ENCODE measurements around the gene FOXL3. TPM values are rescaled to one million over a fixed set of nuclear protein-coding genes. Genes with fewer than 3 reads are reported as not detected.

FOXL3 gene
- total and polyA plus RNA-seq, 2 experiments from 2014 or later: not detected

GRCh38 chr7:276230-276835 is 13.6 kb upstream of the FOXL3 start:
- Histone ChIP-seq H3K36me3 (ENCODE audit: insufficient read depth) (peaks cover 4% of the 10 kb centered on the region; the same call in 1 of the 2 replicates), H3K27me3 (ENCODE audit: insufficient read depth) (no peaks in the 10 kb centered on the region), H3K79me2 (replicated peaks; ENCODE audit: insufficient read depth) (no peaks in the 10 kb centered on the region), H3K27ac (ENCODE audit: low read depth) (no peak overlapping the region), H3K4me3 (no peak overlapping the region), H3K4me2 (no peak overlapping the region), H3K9me2 (ENCODE audit: insufficient read depth) (0 out of 2 replicates have a peak, but pooled peaks cover 5% of the 10 kb centered on the region), H2AFZ (no peak overlapping the region), H3K4me1 (ENCODE audit: insufficient read depth) (no peaks in the 10 kb centered on the region), H4K20me1 (replicated peaks; ENCODE audit: insufficient read depth) (no peaks in the 10 kb centered on the region), H3F3A (replicated peaks; ENCODE audit: low read depth) (no peaks in the 10 kb centered on the region)
- Mint-ChIP-seq H3K36me3 (ENCODE audit: low read depth) (peaks cover 41% of the 10 kb centered on the region), H3K27ac (no peak overlapping the region), H3K4me1 (no peaks in the 10 kb centered on the region; the same call in 2 of the 3 replicates), H3K9me3 (peaks cover 84% of the 10 kb centered on the region), H3K4me3 (no peak overlapping the region), H3K27me3 (ENCODE audit: insufficient read depth, low read depth, poor library complexity) (peaks cover 5% of the 10 kb centered on the region)
- ATAC-seq (no peak), DNase-seq (ENCODE audit: low spot score) (no peak)
- TF ChIP-seq EZH2phosphoT487 (IDR thresholded peaks at IDR 0.05; ENCODE audit: unreplicated experiment) (no peak), CTCF (conservative IDR thresholded peaks at IDR 0.05; ENCODE audit: low read depth in 2 of 2) (no peak)

- no peak for TF ChIP-seq ZNF114 (CRISPR knock-in tag; IDR thresholded peaks at IDR 0.05)
- no peak for TF ChIP-seq CREB1 (CRISPR knock-in tag; IDR thresholded peaks at IDR 0.05; ENCODE audit: low read depth)
- ATAC-seq: no peak
These were observed 12.7 kb upstream of the FOXL3 start for GRCh38 chr7:277228-277627.

GRCh38 chr7:278081-278480 is 11.9 kb upstream of the FOXL3 start:
- H3F3A ChIP-seq (replicated peaks; ENCODE audit: low read depth): no peaks in the 10 kb centered on the region
- H3K27me3 Mint-ChIP-seq (ENCODE audit: insufficient read depth, low read depth, poor library complexity): peaks cover 8% of the 10 kb centered on the region
- ATAC-seq: no peak
- peaks cover 76% of the 10 kb centered on the region for H3K9me3 Mint-ChIP-seq
- no peak overlapping the region for H3K27ac Mint-ChIP-seq
- 0 out of 2 replicates have a peak overlapping the region, but pooled peaks have one; percentile 10 for H2AFZ ChIP-seq
- H3K4me2 ChIP-seq: no peak overlapping the region
- H3K4me3 ChIP-seq: no peak overlapping the region
- no peaks in the 10 kb centered on the region for H3K4me1 ChIP-seq (ENCODE audit: insufficient read depth)
- H3K36me3 Mint-ChIP-seq (ENCODE audit: low read depth): peaks cover 39% of the 10 kb centered on the region
- H3K27ac ChIP-seq (ENCODE audit: low read depth): no peak overlapping the region
- no peaks in the 10 kb centered on the region for H4K20me1 ChIP-seq (replicated peaks; ENCODE audit: insufficient read depth)
- 0 out of 2 replicates have a peak, but pooled peaks cover 5% of the 10 kb centered on the region for H3K9me2 ChIP-seq (ENCODE audit: insufficient read depth)
- TF ChIP-seq ETS1 (IDR thresholded peaks at IDR 0.05) (no peak), NANOG (IDR thresholded peaks at IDR 0.05; ENCODE audit: borderline replicate concordance) (no peak), CREB1 (CRISPR knock-in tag; IDR thresholded peaks at IDR 0.05; ENCODE audit: low read depth) (no peak), EZH2 (IDR thresholded peaks at IDR 0.05; ENCODE audit: low read depth, unreplicated experiment) (no peak), ZNF114 (CRISPR knock-in tag; IDR thresholded peaks at IDR 0.05) (no peak), REST (IDR thresholded peaks at IDR 0.05; ENCODE audit: unreplicated experiment) (no peak)
- H3K27me3 ChIP-seq (ENCODE audit: insufficient read depth): no peaks in the 10 kb centered on the region
- no peak for DNase-seq (ENCODE audit: low spot score)
- no peak overlapping the region for H3K4me3 Mint-ChIP-seq
- no peaks in the 10 kb centered on the region for H3K4me1 Mint-ChIP-seq
- no peaks in the 10 kb centered on the region for H3K79me2 ChIP-seq (replicated peaks; ENCODE audit: insufficient read depth)
- peaks cover 4% of the 10 kb centered on the region; the same call in 1 of the 2 replicates for H3K36me3 ChIP-seq (ENCODE audit: insufficient read depth)

More at GRCh38 chr7:277228-277627, 12.7 kb upstream of the FOXL3 start:
- Histone ChIP-seq H2AFZ (no peak overlapping the region), H3K4me2 (no peak overlapping the region), H3K4me1 (ENCODE audit: insufficient read depth) (no peaks in the 10 kb centered on the region), H3K27me3 (ENCODE audit: insufficient read depth) (no peaks in the 10 kb centered on the region), H3K36me3 (ENCODE audit: insufficient read depth) (peaks cover 4% of the 10 kb centered on the region; the same call in 1 of the 2 replicates), H4K20me1 (replicated peaks; ENCODE audit: insufficient read depth) (no peaks in the 10 kb centered on the region), H3K79me2 (replicated peaks; ENCODE audit: insufficient read depth) (no peaks in the 10 kb centered on the region), H3F3A (replicated peaks; ENCODE audit: low read depth) (no peaks in the 10 kb centered on the region), H3K4me3 (no peak overlapping the region), H3K9me2 (ENCODE audit: insufficient read depth) (0 out of 2 replicates have a peak, but pooled peaks cover 5% of the 10 kb centered on the region), H3K27ac (ENCODE audit: low read depth) (no peak overlapping the region)
- Mint-ChIP-seq H3K4me1 (no peaks in the 10 kb centered on the region; the same call in 2 of the 3 replicates), H3K36me3 (ENCODE audit: low read depth) (peaks cover 45% of the 10 kb centered on the region), H3K4me3 (no peak overlapping the region), H3K9me3 (peaks cover 84% of the 10 kb centered on the region), H3K27ac (no peak overlapping the region), H3K27me3 (ENCODE audit: insufficient read depth, low read depth, poor library complexity) (peaks cover 8% of the 10 kb centered on the region)
- no peak for DNase-seq (ENCODE audit: low spot score)

Data from GM23338 (cell line).